CD4-positive, alpha-beta T cell treated with Interleukin-6 at 100 ng/mL for 8 hours (primary cell): ENCODE data around the gene DCLK3.

ENCODE experiments used
- DNase-seq: peaks from one replicate; pipeline ENCODE4 v3.0.0-alpha.2; 2020; ENCODE audit warnings: mixed read lengths, low spot score

The DCLK3 gene

GRCh38 chr3:36769926-36770325, 5.6 kb upstream of the DCLK3 start:
- no peak for DNase-seq

DNA sequence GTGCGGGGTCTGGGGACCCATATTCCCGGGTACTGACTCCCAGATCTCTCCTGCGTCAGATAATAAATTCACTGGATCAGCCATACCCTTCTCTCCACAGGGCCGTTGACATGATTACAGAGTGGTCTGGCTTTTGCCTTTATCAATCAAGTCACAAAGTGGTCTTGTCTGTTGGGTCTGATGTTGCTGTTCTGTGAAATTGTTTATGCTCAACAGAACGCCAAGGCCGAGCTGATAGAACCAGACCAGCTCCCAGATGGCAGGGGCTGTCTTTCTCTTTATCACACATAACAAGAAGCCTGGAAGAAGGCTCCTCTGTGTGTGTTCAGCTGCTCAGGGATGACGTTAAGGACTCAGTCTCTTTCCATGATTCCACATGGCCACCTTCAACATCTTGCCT, 751 bp upstream of the DCLK3 start:
- no peak for DNase-seq

DNA sequence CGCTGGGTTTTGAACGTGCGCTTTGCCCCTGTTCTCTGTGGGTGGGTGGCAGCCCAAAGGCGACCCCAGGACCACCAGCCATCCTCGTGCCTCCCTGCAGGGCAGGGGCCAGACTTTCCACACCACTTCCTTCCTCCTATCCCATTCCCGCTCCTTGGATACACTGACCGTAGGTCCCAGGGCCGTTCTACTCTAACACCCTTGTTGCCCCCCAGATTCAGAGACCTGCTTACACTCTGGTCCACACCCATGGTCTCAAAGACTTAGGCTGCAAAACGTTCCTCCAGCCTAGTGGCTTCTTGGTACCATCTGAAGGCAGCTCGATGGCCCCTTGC, 318 bp upstream of the DCLK3 start:
- no peak for DNase-seq

GRCh38 chr3:36762918-36763849, 1.2 kb downstream of the DCLK3 start:
- no peak for DNase-seq

DNA sequence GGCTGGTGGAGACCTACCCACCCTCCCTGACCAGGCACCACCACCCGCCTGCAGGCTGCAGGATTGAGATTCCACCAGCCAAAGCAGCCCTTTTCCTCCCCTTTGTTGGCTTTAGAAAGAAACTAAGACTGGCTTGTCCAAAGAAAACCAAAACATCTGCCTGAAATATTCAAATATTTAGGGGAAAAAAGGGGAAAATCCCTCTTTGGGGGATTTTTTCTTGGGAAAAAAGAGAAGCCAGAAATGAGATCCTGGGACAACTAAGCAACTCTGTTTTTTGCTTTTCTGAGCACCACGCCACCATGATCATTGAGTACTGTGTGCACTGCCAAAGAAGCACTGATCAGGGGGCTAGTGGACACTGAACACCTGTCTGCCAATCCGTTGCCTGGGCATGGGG, 2.6 kb downstream of the DCLK3 start:
- DNase-seq: no peak

DNA sequence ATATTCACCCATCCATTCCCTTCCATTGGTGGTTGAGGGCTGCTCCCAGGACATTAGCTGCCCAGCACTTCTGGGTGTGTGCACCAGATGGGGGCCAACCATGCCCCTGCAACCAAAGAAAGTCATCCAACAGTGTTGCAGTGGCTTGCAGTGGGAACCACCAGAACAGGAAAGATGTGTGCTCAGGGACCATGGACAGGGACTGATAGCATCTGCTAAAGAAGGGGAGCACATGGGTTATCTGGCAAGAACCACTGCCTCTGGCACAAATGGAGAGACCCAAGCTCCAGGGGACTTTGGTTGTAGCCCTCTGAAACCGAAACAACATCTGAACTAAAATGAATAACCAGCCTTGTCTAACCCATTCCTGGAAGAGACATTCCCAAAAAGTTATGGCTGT, 8.1 kb downstream of the DCLK3 start:
- DNase-seq: no peak

GRCh38 chr3:36751326-36751725, 13.0 kb downstream of the DCLK3 start:
- DNase-seq: no peak

DNA sequence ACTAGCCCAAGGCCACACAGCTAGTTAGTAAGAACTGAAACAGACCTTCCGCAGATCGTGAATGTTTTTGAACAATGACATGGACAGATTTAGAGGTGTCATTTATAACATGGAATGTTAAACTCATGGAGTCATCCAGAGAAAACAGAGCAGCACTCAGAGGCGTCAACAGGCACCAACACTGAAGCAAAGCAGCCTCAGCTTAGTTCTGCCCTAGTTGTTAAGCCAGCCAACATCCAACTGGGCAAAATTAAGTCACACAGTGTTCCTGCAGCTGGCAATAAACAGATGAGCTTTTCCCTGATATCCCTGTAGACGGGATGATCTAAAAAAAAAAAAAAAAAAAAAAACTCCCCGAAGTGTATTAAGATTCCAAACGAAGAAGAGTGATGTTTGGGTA, 13.6 kb downstream of the DCLK3 start:
- DNase-seq: no peak

- DNase-seq: no peak
Measured at GRCh38 chr3:36744763-36745162, 19.6 kb downstream of the DCLK3 start.

- DNase-seq: no peak
Measured at GRCh38 chr3:36743826-36744225, 20.5 kb downstream of the DCLK3 start.

DNA sequence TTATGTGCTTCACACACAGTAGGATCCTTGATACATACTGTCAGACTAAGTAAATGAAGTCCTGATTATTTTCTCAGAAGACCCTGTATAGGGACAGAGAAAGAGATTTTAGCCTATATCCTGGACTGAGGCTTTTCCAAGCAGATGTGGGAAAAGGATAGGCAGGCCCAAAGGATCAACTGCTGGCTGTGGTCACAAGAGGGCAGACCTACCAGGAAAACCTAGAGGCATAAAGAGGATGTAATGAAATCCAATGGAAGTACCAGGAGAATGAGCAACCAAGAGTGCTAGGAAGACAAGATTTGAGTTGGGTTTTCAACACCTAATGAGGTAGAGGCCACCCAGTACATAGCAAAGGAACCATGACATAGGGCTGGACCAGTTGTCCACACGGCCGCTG, 23.1 kb downstream of the DCLK3 start:
- no peak for DNase-seq

DNA sequence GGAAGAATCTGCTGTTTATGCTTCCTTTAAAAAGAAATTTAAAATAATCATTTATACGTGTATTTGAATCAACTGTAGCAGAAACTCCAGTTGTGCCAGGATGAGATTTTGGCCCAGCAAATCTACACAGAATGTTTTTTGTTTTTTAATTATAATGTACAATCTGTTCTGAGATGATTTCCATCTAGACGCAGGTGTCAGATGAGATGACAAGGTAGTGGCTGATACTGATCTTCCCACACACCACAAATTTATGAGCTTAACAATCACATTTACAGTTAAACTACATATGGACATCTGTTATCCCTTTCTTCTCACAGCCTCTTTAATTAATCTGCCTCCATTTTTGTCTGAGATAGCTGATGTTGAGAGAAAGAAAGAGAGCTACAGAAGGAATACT, 23.6 kb downstream of the DCLK3 start:
- DNase-seq: no peak

- DNase-seq: no peak
Measured at GRCh38 chr3:36738702-36739101, 25.7 kb downstream of the DCLK3 start.

DNA sequence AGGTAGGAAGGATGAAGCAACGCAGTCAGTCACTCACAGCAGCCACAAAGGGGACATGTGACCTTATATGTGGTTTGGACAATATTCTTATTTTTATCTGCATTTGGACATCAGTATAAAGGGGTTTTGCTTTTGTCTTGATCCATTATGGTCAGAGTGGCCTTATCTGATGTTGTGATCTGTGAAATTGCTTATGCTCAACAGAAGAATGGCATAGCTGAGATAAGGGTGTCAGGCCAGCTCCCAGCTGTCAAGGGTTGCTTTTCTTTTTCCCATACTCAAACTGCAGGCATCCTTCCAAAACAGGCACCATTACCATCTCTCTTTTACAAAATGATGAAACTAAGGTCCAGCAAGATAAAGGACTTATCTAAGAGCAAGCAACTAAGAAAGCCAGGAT, 28.1 kb downstream of the DCLK3 start:
- no peak for DNase-seq

DNA sequence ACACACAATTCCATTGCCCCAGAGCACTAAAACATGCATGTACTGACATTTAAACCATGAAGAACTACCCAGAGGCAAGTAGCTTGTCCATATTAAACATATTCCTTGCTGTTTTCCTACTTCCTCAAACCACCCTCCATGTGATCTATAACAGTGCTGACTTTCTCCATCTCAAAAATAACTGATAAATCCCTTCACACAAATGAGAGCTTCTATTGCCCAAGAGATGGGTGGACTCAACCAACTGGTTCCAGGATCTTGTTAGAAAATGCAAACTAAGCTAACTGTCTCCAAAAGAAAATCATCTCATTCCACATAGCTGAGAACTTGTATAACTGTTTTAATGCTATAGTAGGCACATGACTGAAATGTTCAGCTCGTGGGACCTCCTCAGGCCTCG, 29.6 kb downstream of the DCLK3 start:
- DNase-seq: no peak

DNA sequence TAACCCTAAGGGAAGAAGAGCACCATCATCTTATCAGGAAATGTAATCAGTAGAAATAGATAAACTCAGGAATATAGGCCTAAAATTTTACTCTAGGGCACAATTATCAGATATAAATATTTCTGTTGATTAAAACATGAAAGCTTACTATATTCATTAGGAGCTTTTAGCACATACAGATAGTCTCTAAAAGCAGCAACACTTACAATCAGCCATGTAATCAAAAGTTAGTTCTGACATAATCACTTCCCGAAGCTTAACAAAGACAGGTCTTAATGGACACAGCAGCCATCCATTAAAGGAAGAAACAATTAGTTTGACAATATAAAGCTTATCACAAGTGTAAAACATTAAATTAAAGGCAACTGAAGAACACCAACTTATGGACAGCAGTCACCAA, 30.6 kb downstream of the DCLK3 start:
- no peak for DNase-seq

DNA sequence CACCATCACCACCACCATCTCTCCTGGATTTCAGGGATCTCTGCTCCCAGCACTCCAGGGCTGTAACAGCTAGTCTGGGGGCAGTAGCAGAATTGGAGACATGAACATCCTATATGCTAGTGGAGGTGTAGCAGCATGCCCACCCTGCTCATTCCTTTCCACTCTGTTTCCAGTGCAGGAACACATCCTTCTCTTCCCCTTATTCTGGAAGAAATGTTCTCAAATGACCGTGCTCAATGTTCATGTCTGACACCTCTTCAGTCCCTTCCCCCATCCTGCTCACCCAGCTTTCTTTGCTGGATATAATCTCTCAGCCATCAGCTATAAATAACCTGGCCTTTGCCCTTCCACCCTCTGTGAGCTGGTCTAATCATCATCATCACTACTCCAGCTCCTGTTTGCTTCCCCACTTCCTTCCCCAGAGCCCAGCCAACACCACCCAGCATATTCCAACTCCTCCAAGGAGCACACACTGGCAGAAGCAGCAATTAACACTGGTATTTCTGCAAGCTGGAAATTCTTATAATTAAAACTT, 31.1 kb downstream of the DCLK3 start:
- DNase-seq: no peak

GRCh38 chr3:36730966-36731365, 33.4 kb downstream of the DCLK3 start:
- no peak for DNase-seq

- DNase-seq: peak; percentile 5
Measured at GRCh38 chr3:36729204-36730056, 34.9 kb downstream of the DCLK3 start.

- no peak for DNase-seq
Measured at GRCh38 chr3:36714343-36715086, 49.8 kb downstream of the DCLK3 start.

- DNase-seq: no peak
Measured at GRCh38 chr3:36713904-36714303, 50.4 kb downstream of the DCLK3 start.

GRCh38 chr3:36710606-36711005, 53.7 kb downstream of the DCLK3 start:
- DNase-seq: no peak
